ENCODE results near the gene INPP4A.
A peak's percentile ranks its signal among the peaks of the same experiment; 100 is the strongest.

The INPP4A gene

DNA sequence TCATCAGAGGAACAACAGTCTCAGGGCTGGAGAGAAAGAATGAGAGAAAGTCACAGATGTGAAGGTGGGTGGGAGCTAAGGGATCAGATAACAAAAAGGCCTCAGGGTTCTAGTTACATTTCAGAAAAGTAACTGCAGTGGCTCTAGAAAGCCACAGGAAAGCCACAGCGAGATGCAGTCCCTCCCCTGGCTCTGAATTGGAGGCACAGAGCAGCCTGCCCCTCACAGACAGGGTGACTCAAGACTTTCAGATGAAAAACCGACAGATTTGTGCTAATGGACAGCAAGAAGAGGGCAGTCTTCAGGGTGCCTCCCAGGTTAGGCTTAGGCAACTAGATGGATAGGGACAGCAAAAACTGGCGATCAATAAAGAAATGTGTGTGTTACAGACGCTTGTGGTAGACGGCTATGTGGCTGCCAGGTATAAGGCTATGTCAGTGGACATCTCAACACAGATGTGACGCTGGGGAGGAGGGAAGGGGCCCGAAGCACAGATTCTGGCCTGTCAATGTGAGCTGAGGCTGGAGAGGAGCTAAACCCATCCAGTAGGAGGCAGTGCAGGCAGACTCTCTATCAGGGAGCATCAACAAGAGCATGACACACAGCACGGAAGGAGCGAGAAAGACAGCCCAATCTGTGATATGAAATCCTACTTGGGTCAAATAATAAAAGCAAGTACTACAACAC lies 189.9 kb downstream of the INPP4A start:
- peaks cover 5 to 14% of the 10 kb centered on the region in 2 experiments; a peak in 2 of 3 replicates for H3K36me3 ChIP-seq (ENCODE audit: control insufficient read depth in 2 of 2, insufficient read depth in 1 of 2, low read length in 2 of 2)
- no peak overlapping the region for H3K4me3 ChIP-seq (ENCODE audit: low read depth, low read length)
- TF ChIP-seq, protein P1, sequence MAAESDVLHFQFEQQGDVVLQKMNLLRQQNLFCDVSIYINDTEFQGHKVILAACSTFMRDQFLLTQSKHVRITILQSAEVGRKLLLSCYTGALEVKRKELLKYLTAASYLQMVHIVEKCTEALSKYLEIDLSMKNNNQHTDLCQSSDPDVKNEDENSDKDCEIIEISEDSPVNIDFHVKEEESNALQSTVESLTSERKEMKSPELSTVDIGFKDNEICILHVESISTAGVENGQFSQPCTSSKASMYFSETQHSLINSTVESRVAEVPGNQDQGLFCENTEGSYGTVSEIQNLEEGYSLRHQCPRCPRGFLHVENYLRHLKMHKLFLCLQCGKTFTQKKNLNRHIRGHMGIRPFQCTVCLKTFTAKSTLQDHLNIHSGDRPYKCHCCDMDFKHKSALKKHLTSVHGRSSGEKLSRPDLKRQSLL (tag by site-specific recombination; IDR thresholded peaks at IDR 0.05): no peak
- TF ChIP-seq RBAK (tag by site-specific recombination; IDR thresholded peaks at IDR 0.05) (no peak), ZNF416 (tag by site-specific recombination; IDR thresholded peaks at IDR 0.05) (no peak), IKZF3 (tag by site-specific recombination; IDR thresholded peaks at IDR 0.05) (no peak), ZNF23 (tag by site-specific recombination; IDR thresholded peaks at IDR 0.05; ENCODE audit: borderline replicate concordance) (no peak), ZFHX2 (tag by site-specific recombination; conservative IDR thresholded peaks at IDR 0.05) (0 out of 2 replicates have a peak, but pooled peaks have one; percentile 13), ZNF433 (tag by site-specific recombination; IDR thresholded peaks at IDR 0.05; ENCODE audit: low read depth) (no peak), TRIM28 (IDR thresholded peaks at IDR 0.05; ENCODE audit: borderline replicate concordance, low read length) (0 out of 2 replicates have a peak, but pooled peaks have one; percentile 31)
- H3K4me1 ChIP-seq (ENCODE audit: control insufficient read depth, insufficient read depth, low read length): no peaks in the 10 kb centered on the region
- H3K27ac ChIP-seq (ENCODE audit: extremely low read depth, low read depth, low read length): no peak overlapping the region
- CTCF ChIA-PET: interaction anchor here (0.8 to 0.9 kb wide), 2 partner anchors 15 to 27 kb away, joined by 3 to 7 read pairs; no protein-coding TSS in a partner anchor
- POLR2A ChIA-PET: no interaction called here
- no peaks in the 10 kb centered on the region for H3K9me3 ChIP-seq (ENCODE audit: control insufficient read depth, insufficient read depth, low read depth, low read length)

DNA sequence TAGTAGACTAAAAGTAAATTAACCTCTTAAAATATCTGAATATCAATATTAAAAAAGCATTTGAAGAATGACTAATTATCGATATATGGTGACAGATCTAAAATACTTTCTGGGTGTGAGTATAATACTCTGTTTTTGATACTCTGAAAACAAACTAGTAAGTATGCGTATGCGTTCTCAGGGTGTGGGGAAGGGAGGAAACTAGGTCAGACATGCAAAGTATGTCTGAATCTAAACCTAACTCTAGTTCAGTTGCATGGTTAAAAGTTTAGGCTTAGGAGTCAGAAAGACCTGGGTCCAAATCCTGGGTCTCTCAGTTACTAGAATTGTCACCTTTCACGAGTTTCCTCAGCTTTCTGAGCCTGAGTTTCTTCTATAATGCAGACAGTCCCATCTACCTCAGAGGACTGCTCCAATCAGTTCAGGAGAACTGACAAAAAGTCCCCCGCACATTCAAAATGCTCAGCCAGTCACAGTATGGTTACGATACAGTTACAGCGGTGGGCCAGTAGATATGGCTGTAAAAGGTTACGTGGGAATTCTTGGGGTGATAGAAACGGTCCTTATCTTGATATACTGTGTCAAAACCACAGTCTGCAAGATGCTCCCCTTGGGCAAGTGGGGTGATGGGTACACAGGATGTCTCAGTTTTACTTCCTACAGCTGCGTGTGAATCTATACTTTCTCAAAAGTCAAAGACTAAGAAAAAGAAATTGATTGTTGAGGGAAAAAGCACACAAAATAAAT lies 192.9 kb downstream of the INPP4A start:
- Histone ChIP-seq H3K9me3 (ENCODE audit: control insufficient read depth, insufficient read depth, low read depth, low read length) (no peaks in the 10 kb centered on the region), H3K27ac (ENCODE audit: extremely low read depth, low read depth, low read length) (no peak overlapping the region), H3K4me1 (ENCODE audit: control insufficient read depth, insufficient read depth, low read length) (no peaks in the 10 kb centered on the region), H3K36me3 (ENCODE audit: control insufficient read depth in 2 of 2, insufficient read depth in 1 of 2, low read length in 2 of 2) (peaks cover 5 to 15% of the 10 kb centered on the region in 2 experiments; a peak in 2 of 3 replicates), H3K4me3 (ENCODE audit: low read depth, low read length) (no peak overlapping the region)
- TF ChIP-seq, protein P2, sequence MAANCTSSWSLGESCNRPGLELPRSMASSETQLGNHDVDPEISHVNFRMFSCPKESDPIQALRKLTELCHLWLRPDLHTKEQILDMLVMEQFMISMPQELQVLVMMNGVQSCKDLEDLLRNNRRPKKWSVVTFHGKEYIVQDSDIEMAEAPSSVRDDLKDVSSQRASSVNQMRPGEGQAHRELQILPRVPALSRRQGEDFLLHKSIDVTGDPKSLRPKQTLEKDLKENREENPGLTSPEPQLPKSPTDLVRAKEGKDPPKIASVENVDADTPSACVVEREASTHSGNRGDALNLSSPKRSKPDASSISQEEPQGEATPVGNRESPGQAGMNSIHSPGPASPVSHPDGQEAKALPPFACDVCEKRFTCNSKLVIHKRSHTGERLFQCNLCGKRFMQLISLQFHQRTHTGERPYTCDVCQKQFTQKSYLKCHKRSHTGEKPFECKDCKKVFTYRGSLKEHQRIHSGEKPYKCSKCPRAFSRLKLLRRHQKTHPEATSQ (tag by site-specific recombination; IDR thresholded peaks at IDR 0.05): no peak
- no peak for TF ChIP-seq KLF16 (tag by site-specific recombination; IDR thresholded peaks at IDR 0.05)
- TF ChIP-seq ZNF146 (tag by site-specific recombination; IDR thresholded peaks at IDR 0.05): no peak
- ChIA-PET POLR2A (no interaction called here), CTCF (no interaction called here)

DNA sequence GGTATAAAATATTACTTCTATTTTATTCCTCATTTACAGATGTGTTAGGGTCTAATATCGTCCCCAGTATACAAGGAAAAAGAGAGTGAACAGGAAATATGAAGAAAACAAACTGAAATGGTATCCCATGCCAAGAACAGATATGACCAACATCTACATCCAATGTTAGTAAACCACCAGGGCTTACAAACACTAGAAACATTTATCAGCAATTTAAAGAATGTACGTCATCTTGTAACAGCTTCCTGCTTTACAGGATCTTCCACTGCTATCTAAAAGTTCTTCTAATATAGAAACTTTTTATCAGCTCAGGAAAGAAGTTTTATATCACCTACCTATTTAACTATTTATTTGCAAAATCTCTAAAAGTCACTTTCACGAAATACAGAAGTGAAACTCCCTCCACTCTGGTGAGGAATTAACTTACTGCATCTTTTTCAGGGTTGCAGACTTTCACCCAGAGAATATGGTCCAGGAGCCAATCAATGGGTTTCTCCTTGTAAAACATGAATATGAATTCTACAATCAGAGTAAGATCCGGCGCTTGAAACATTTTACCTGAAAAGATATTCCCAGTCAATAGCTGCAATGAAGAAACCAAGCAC lies 198.9 kb downstream of the INPP4A start:
- no peak for TF ChIP-seq HOXD13 (CRISPR knock-in tag; IDR thresholded peaks at IDR 0.05; ENCODE audit: borderline replicate concordance)
- TF ChIP-seq ZNF169 (tag by site-specific recombination; IDR thresholded peaks at IDR 0.05): no peak
- TF ChIP-seq ZNF747 (tag by site-specific recombination; IDR thresholded peaks at IDR 0.05): no peak
- no peak for TF ChIP-seq ZBTB20 (tag by site-specific recombination; IDR thresholded peaks at IDR 0.05)
- TF ChIP-seq ZNF621 (tag by site-specific recombination; IDR thresholded peaks at IDR 0.05): no peak
- TF ChIP-seq YY2 (tag by site-specific recombination; IDR thresholded peaks at IDR 0.05): no peak
- Histone ChIP-seq H3K9me3 (ENCODE audit: control insufficient read depth, insufficient read depth, low read depth, low read length) (no peaks in the 10 kb centered on the region), H3K4me1 (ENCODE audit: control insufficient read depth, insufficient read depth, low read length) (no peaks in the 10 kb centered on the region), H3K4me3 (ENCODE audit: low read depth, low read length) (no peak overlapping the region), H3K27ac (ENCODE audit: extremely low read depth, low read depth, low read length) (no peak overlapping the region), H3K36me3 (ENCODE audit: control insufficient read depth in 2 of 2, insufficient read depth in 1 of 2, low read length in 2 of 2) (peaks cover 5 to 6% of the 10 kb centered on the region in 2 experiments; a peak in 2 of 3 replicates)
- ChIA-PET POLR2A (no interaction called here), CTCF (interaction anchor here (1.0 to 1.1 kb wide), 2 partner anchors 194 to 423 kb away, joined by 3 read pairs; no protein-coding TSS in a partner anchor)

Data from HEK293 (cell line).